B cell (primary cell): ENCODE data around the gene MCF2L. TPM values are rescaled to one million over a fixed set of nuclear protein-coding genes. Genes with fewer than 3 reads are reported as not detected.

Experiments used
- ATAC-seq: fragments of 200-7000 bp; cut with Tn5 transposase; one replicate; pipeline ENCODE4 v1.10.0; 2021; ENCODE audit warnings: low read depth, mild to moderate bottlenecking, moderate number of reproducible peaks, moderate library complexity
- CTCF ChIA-PET: fragments of 350-600 bp; sonication (Branson Sonifier 250); formaldehyde crosslinking; loops from one replicate; lab custom pipeline; 2021; ENCODE audit warnings: antibody characterized with exemption, inconsistent platforms; lab: Charles Lee
- POLR2A ChIA-PET: fragments of 350-600 bp; sonication (Branson Sonifier 250); formaldehyde crosslinking; loops from one replicate; lab custom pipeline; 2021; ENCODE audit warnings: antibody characterized with exemption; lab: Charles Lee
- DNase-seq: peaks from one replicate; pipeline ENCODE4 v3.0.0; 2013
- H2AFZ ChIP-seq: 2 replicates; pipeline ENCODE4 v1.6.1; 2012; ENCODE audit warnings: mild to moderate bottlenecking, low read depth, low read length; ENCODE audit not compliant: insufficient read depth, poor library complexity, severe bottlenecking
- H3K27ac ChIP-seq, 2 donors: 1 replicate in 1 of 2; 2 replicates in 1 of 2; pipeline ENCODE4 v1.5.1; 2012 to 2013; ENCODE audit warnings: low read length in 2 of 2, mild to moderate bottlenecking in 2 of 2, moderate library complexity in 1 of 2
- H3K27me3 ChIP-seq, 4 experiments: fragments of 200-600 bp in 1 of 4; sonication (generic) in 1 of 4; replicated peaks in 1 of 4; 1 replicate in 2 of 4; 2 replicates in 2 of 4; pipeline versions ENCODE4 v1.6.1 to v1.7.0; 2013 to 2016; ENCODE audit warnings: low read length in 3 of 4, mild to moderate bottlenecking in 2 of 4, mixed read lengths in 1 of 4, moderate library complexity in 1 of 4; ENCODE audit not compliant: insufficient read depth in 4 of 4, control insufficient read depth in 3 of 4; ENCODE audit errors: control extremely low read depth in 1 of 4
- H3K36me3 ChIP-seq, 2 experiments: replicated peaks in 1 of 2; 1 replicate in 1 of 2; 2 replicates in 1 of 2; pipeline versions ENCODE4 v1.6.1 to v1.7.1; 2013; ENCODE audit warnings: low read length in 1 of 2; ENCODE audit not compliant: insufficient read depth in 2 of 2, control insufficient read depth in 1 of 2; ENCODE audit errors: control extremely low read depth in 1 of 2, extremely low read depth in 1 of 2
- H3K4me1 ChIP-seq, 2 donors: fragments of 200-600 bp in 1 of 2; sonication (generic) in 1 of 2; 1 replicate in 1 of 2; 2 replicates in 1 of 2; pipeline versions ENCODE4 v1.5.1 to v1.6.1; 2013 to 2017; ENCODE audit warnings: low read length in 2 of 2; ENCODE audit not compliant: control insufficient read depth in 2 of 2, insufficient read depth in 2 of 2
- H3K4me2 ChIP-seq: replicated peaks from 2 replicates; pipeline ENCODE3; 2012; ENCODE audit warnings: mild to moderate bottlenecking, low read depth, low read length; ENCODE audit not compliant: poor library complexity, severe bottlenecking
- H3K4me3 ChIP-seq, 5 experiments: fragments of 200-600 bp in 1 of 5; sonication (generic) in 1 of 5; 1 replicate in 3 of 5; 2 replicates in 2 of 5; pipeline versions ENCODE4 v1.5.1 to v1.7.0; 2011 to 2016; ENCODE audit warnings: low read length in 4 of 5, mild to moderate bottlenecking in 4 of 5, low read depth in 2 of 5, control low read depth in 1 of 5, moderate library complexity in 1 of 5; ENCODE audit not compliant: insufficient read depth in 1 of 5; ENCODE audit errors: control extremely low read depth in 1 of 5, extremely low read depth in 1 of 5
- H3K79me2 ChIP-seq: fragments of 200-600 bp; sonication (generic); one replicate; pipeline ENCODE4 v1.6.0; 2016; ENCODE audit warnings: low read length; ENCODE audit not compliant: control insufficient read depth, insufficient read depth
- H3K9ac ChIP-seq: fragments of 200-600 bp; sonication (generic); 2 replicates; pipeline ENCODE4 v1.6.1; 2017; ENCODE audit warnings: mild to moderate bottlenecking, low read length, moderate library complexity
- H3K9me3 ChIP-seq, 3 donors: one replicate each; pipeline versions ENCODE4 v1.6.1 to v1.7.1; 2013; ENCODE audit warnings: low read length in 2 of 3; ENCODE audit not compliant: control insufficient read depth in 2 of 3, insufficient read depth in 1 of 3; ENCODE audit errors: control extremely low read depth in 1 of 3
- H4K20me1 ChIP-seq: 2 replicates; pipeline ENCODE4 v1.6.0; 2012; ENCODE audit warnings: mild to moderate bottlenecking, low read length; ENCODE audit not compliant: insufficient read depth, control insufficient read depth, poor library complexity, severe bottlenecking
- H3K27ac Mint-ChIP-seq: one replicate; pipeline ENCODE4 v1.8.0; 2021; ENCODE audit warnings: mixed read lengths
- H3K27me3 Mint-ChIP-seq: one replicate; pipeline ENCODE4 v1.8.0; 2021; ENCODE audit warnings: mixed read lengths
- H3K4me1 Mint-ChIP-seq: one replicate; pipeline ENCODE4 v1.8.0; 2021; ENCODE audit warnings: mixed read lengths
- H3K4me3 Mint-ChIP-seq: one replicate; pipeline ENCODE4 v1.8.0; 2021; ENCODE audit warnings: mixed read lengths
- H3K9me3 Mint-ChIP-seq: one replicate; pipeline ENCODE4 v1.8.0; 2022; ENCODE audit warnings: mixed read lengths; ENCODE audit not compliant: insufficient read depth
- EZH2 ChIP-seq: IDR thresholded peaks from 2 replicates; pipeline ENCODE4 v1.6.1; 2012; ENCODE audit warnings: borderline replicate concordance, low read depth, mild to moderate bottlenecking, moderate library complexity, low read length; ENCODE audit not compliant: insufficient read depth, poor library complexity, severe bottlenecking
- WGBS: methylation state at CpG from one replicate; pipeline ENCODE4 v1.1.5; 2013; ENCODE audit warnings: missing lambda C conversion rate; ENCODE audit not compliant: insufficient coverage; 5-methylcytosine and 5-hydroxymethylcytosine counted together
- intact Hi-C: fragments of 100-400 bp; cut with micrococcal nuclease; formaldehyde crosslinking; loops from one replicate; pipeline ENCODE4 v1.10.0; 2022
- polyA plus RNA-seq: library from polyadenylated mRNA; depleted of rRNA; stranded (reverse); fragments of >200 nt; gene quantifications from 2 replicates; pipeline ENCODE4 v1.2.3, GENCODE V29; 2012
- total RNA-seq, 2 donors: library from RNA; stranded (reverse); fragments of 120-200 nt in 1 of 2; gene quantifications; 1 replicate in 1 of 2; 2 replicates in 1 of 2; pipeline versions ENCODE4 v1.2.3 to v1.2.4, GENCODE V29; 2013 to 2022
- TF ChIP-seq, protein P1 (sequence below): fragments of 200-600 bp; IDR thresholded peaks from one replicate; pipeline ENCODE4 v1.8.0; 2022; ENCODE audit warnings: antibody characterized with exemption, mild to moderate bottlenecking

MCF2L gene
- total and polyA plus RNA-seq, 2 donors (not counting 1 experiment from before 2014, with no cell fraction given), result 3.7 to 8.2 TPM

DNA sequence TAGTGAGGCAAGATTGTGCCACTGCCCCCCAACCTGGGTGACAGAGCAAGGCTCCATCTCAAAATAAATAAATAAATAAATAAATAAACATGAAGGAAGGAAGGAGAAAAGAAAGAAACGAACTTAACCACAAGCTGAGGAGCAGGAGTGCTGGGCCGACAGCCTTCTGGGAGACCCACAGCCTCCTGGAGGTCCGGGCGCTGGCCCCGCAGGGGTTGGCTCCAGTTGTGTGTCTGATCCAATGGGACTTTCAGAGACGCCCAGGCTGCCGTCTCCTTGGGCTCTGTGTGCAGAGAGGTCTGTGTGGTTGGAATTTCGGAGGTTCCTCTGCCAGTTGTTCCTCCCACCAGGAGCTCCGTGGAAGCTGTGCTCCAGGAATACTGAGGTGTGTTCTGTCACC lies 36.0 kb upstream of the MCF2L start:
- DNase-seq (no peak), ATAC-seq (no peak)
- Histone ChIP-seq H2AFZ (no peak overlapping the region), H3K9me3 (no peaks in the 10 kb centered on the region), H3K27me3 (peaks cover 0 to 20% (median 5%) of the 10 kb centered on the region in 4 experiments), H3K4me1 (peaks cover 6 to 12% of the 10 kb centered on the region in 2 donors), H3K4me2 (no peak overlapping the region), H3K36me3 (no peaks in the 10 kb centered on the region), H4K20me1 (no peaks in the 10 kb centered on the region), H3K79me2 (no peaks in the 10 kb centered on the region), H3K27ac (no peak overlapping the region), H3K4me3 (no peak overlapping the region), H3K9ac (no peak overlapping the region)
- no peak for TF ChIP-seq EZH2
- TF ChIP-seq, protein P1, sequence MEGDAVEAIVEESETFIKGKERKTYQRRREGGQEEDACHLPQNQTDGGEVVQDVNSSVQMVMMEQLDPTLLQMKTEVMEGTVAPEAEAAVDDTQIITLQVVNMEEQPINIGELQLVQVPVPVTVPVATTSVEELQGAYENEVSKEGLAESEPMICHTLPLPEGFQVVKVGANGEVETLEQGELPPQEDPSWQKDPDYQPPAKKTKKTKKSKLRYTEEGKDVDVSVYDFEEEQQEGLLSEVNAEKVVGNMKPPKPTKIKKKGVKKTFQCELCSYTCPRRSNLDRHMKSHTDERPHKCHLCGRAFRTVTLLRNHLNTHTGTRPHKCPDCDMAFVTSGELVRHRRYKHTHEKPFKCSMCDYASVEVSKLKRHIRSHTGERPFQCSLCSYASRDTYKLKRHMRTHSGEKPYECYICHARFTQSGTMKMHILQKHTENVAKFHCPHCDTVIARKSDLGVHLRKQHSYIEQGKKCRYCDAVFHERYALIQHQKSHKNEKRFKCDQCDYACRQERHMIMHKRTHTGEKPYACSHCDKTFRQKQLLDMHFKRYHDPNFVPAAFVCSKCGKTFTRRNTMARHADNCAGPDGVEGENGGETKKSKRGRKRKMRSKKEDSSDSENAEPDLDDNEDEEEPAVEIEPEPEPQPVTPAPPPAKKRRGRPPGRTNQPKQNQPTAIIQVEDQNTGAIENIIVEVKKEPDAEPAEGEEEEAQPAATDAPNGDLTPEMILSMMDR, result no peak
- H3K27me3 Mint-ChIP-seq, result peaks cover 35% of the 10 kb centered on the region
- H3K9me3 Mint-ChIP-seq, result no peaks in the 10 kb centered on the region
- peaks cover 12% of the 10 kb centered on the region for H3K4me1 Mint-ChIP-seq
- intact Hi-C loops, result no loop called here
- CTCF ChIA-PET, result no interaction called here
- POLR2A ChIA-PET, result no interaction called here
- no peak overlapping the region for H3K27ac Mint-ChIP-seq
- WGBS, result 100% methylated on average over 3 of the region's 9 CpGs
- H3K4me3 Mint-ChIP-seq, result no peak overlapping the region

- no peak overlapping the region for H3K4me3 Mint-ChIP-seq
- H3K27me3 Mint-ChIP-seq, result peaks cover 29% of the 10 kb centered on the region
- no peak overlapping the region for H3K4me3 ChIP-seq
- H3K27ac ChIP-seq, result no peak overlapping the region
- H3K27me3 ChIP-seq, result peaks cover 0 to 18% (median 5%) of the 10 kb centered on the region in 4 experiments
- H3K27ac Mint-ChIP-seq, result no peak overlapping the region
- H3K9me3 Mint-ChIP-seq, result no peaks in the 10 kb centered on the region
- H2AFZ ChIP-seq, result no peak overlapping the region
- no peaks in the 10 kb centered on the region for H3K79me2 ChIP-seq
- no peak for TF ChIP-seq EZH2
- TF ChIP-seq, protein P1, result no peak
- ATAC-seq (no peak), DNase-seq (no peak)
- no peaks in the 10 kb centered on the region for H4K20me1 ChIP-seq
- 98% methylated on average over 6 of the region's 7 CpGs for WGBS
- no peak overlapping the region for H3K4me2 ChIP-seq
- ChIA-PET POLR2A (no interaction called here), CTCF (no interaction called here)
- H3K36me3 ChIP-seq, result no peaks in the 10 kb centered on the region
- peaks cover 6 to 12% of the 10 kb centered on the region in 2 donors for H3K4me1 ChIP-seq
- no peak overlapping the region for H3K9ac ChIP-seq
- no peaks in the 10 kb centered on the region for H3K9me3 ChIP-seq
- intact Hi-C loops, result no loop called here
- peaks cover 10% of the 10 kb centered on the region for H3K4me1 Mint-ChIP-seq
Observed at GRCh38 chr13:112933649-112934048, 35.4 kb upstream of the MCF2L start.
